ENCODE data around the gene LITAF. TPM values are rescaled to one million over a fixed set of nuclear protein-coding genes. Genes with fewer than 3 reads are reported as not detected.

Gene LITAF
- total RNA-seq, 1 experiment from 2014 or later: 95.0 TPM

Other genes with a start within 250 kb of the LITAF start
- gene RMI2, start 241.5 kb downstream of the LITAF start, total RNA-seq (2014; rRNA removed; shearing (Covaris generic)): 42.6 and 46.9 TPM in 2 replicates
- 9.2 and 14.7 TPM in 2 replicates for gene SNN, start 81.5 kb upstream of the LITAF start, total RNA-seq (2014; rRNA removed; shearing (Covaris generic))
- gene TXNDC11, start 155.9 kb upstream of the LITAF start, total RNA-seq (2014; rRNA removed; shearing (Covaris generic)): 46.3 and 52.7 TPM in 2 replicates
- 17.4 and 40.2 TPM in 2 replicates for gene ZC3H7A, start 210.3 kb upstream of the LITAF start, total RNA-seq (2014; rRNA removed; shearing (Covaris generic))